ENCODE data around the gene BFSP2. TPM values are rescaled to one million over a fixed set of nuclear protein-coding genes. Genes with fewer than 3 reads are reported as not detected.

The BFSP2 gene
- 0.67 TPM for total RNA-seq (2021; ENCODE audit: unreplicated experiment)
- 0.46 TPM for polyA plus RNA-seq (2012; ENCODE audit: insufficient read length)
- Bru-seq, nascent RNA: percentile 15 among the genes with signal in this experiment
- BruChase-seq, experiment 1, labeled RNA remaining after a 2-hour chase: percentile 4 among the genes with signal in this experiment
- BruChase-seq, experiment 2, labeled RNA remaining after a 6-hour chase: percentile 9 among the genes with signal in this experiment
- long read RNA-seq, partial matches to known transcripts: 1 of 2 reads
- long read RNA-seq, other reads (novel, unspliced or antisense): 1 of 2 reads

- ChIA-PET CTCF (no interaction called here), POLR2A (no interaction called here)
- intact Hi-C loops (cut with micrococcal nuclease; ENCODE audit: unreplicated experiment) (no loop called here), in situ Hi-C loops (cut with HindIII; ENCODE audit: low pct_unique_long_range_greater_than_20kb, low sequenced_read_pairs) (no loop called here)
- peaks cover 16% of the 10 kb centered on the region for H3K4me1 ChIP-seq (ENCODE audit: control insufficient read depth, insufficient read depth, low read length)
- BruUV-seq (replicated peaks): no TSS peak
- no peaks in the 10 kb centered on the region for H3K36me3 ChIP-seq (ENCODE audit: control insufficient read depth, insufficient read depth, low read length)
- H3K27ac ChIP-seq (ENCODE audit: low read length): peak within 1 kb of the TSS; percentile 52; the same call in 1 of the 2 replicates
- no peaks in the 10 kb centered on the region for H3K27me3 ChIP-seq (ENCODE audit: control insufficient read depth, insufficient read depth, low read length)
- ATAC-seq (no peak), DNase-seq (ENCODE audit: low read depth, low spot score) (no peak)
- H3K9me3 ChIP-seq (ENCODE audit: control insufficient read depth, insufficient read depth, low read depth, low read length): no peaks in the 10 kb centered on the region
- H3K4me3 ChIP-seq (ENCODE audit: low read depth in 2 of 2, low read length in 2 of 2): no peak within 1 kb of the TSS
- no peak for TF ChIP-seq TCF7L2 (IDR thresholded peaks at IDR 0.05; ENCODE audit: low read depth, low read length)
- no peak for TF ChIP-seq REST (IDR thresholded peaks at IDR 0.05; ENCODE audit: insufficient read depth in 1 of 2, low read depth in 2 of 2, low read length in 1 of 2)
- no peak for TF ChIP-seq POLR2AphosphoS5 (IDR thresholded peaks at IDR 0.05; ENCODE audit: low read depth, low read length)
- TF ChIP-seq CTCF (IDR thresholded peaks at IDR 0.05): no peak
- TF ChIP-seq SIN3A (IDR thresholded peaks at IDR 0.05; ENCODE audit: borderline replicate concordance, insufficient read depth, low read depth, low read length): no peak
Observed at GRCh38 chr3:133400006-133400515, at the start of gene BFSP2. Gene BFSP2 (plus strand): TSS chr3:133400056. CDS start chr3:133400084, 28 bp downstream.

GRCh38 chr3:133354721-133355120, 45.1 kb upstream of the BFSP2 start:
- CTCF ChIA-PET: no interaction called here

More at GRCh38 chr3:133354721-133355120, 45.1 kb upstream of the BFSP2 start:
- POLR2A ChIA-PET: no interaction called here
- Histone ChIP-seq H3K27me3 (ENCODE audit: control insufficient read depth, insufficient read depth, low read length) (no peaks in the 10 kb centered on the region; the same call in 1 of the 2 replicates), H3K4me3 (ENCODE audit: low read depth in 2 of 2, low read length in 2 of 2) (no peak overlapping the region), H3K9me3 (ENCODE audit: control insufficient read depth, insufficient read depth, low read depth, low read length) (no peaks in the 10 kb centered on the region), H3K27ac (ENCODE audit: low read length) (no peak overlapping the region), H3K36me3 (ENCODE audit: control insufficient read depth, insufficient read depth, low read length) (no peaks in the 10 kb centered on the region), H3K4me1 (ENCODE audit: control insufficient read depth, insufficient read depth, low read length) (no peaks in the 10 kb centered on the region)
- intact Hi-C loops (cut with micrococcal nuclease; ENCODE audit: unreplicated experiment) (no loop called here), in situ Hi-C loops (cut with HindIII; ENCODE audit: low pct_unique_long_range_greater_than_20kb, low sequenced_read_pairs) (no loop called here)
- DNase-seq (ENCODE audit: low read depth, low spot score) (no peak), ATAC-seq (no peak)
- no TSS peak for BruUV-seq (replicated peaks)
- no peak for TF ChIP-seq SIN3A (IDR thresholded peaks at IDR 0.05; ENCODE audit: borderline replicate concordance, insufficient read depth, low read depth, low read length)
- no peak for TF ChIP-seq POLR2AphosphoS5 (IDR thresholded peaks at IDR 0.05; ENCODE audit: low read depth, low read length)
- TF ChIP-seq REST (IDR thresholded peaks at IDR 0.05; ENCODE audit: insufficient read depth in 1 of 2, low read depth in 2 of 2, low read length in 1 of 2): no peak
- no peak for TF ChIP-seq CTCF (IDR thresholded peaks at IDR 0.05)
- no peak for TF ChIP-seq TCF7L2 (IDR thresholded peaks at IDR 0.05; ENCODE audit: low read depth, low read length)

Measured in Panc1 (cell line).